WTC11 (cell line): ENCODE measurements around the gene ADAP1. TPM values are rescaled to one million over a fixed set of nuclear protein-coding genes. Genes with fewer than 3 reads are reported as not detected.

Source experiments
- ATAC-seq: fragments of 200-7000 bp; cut with Tn5 transposase; 2 replicates; pipeline ENCODE4 v1.10.0; 2021; ENCODE audit warnings: mild to moderate bottlenecking, moderate library complexity
- CTCF ChIA-PET: fragments of 300-600 bp; sonication (Branson Sonifier 250); formaldehyde crosslinking; loops from one replicate; lab custom pipeline; 2021; ENCODE audit warnings: antibody characterized with exemption; lab: Charles Lee
- POLR2A ChIA-PET: fragments of 350-600 bp; sonication (Branson Sonifier 250); formaldehyde crosslinking; loops from one replicate; lab custom pipeline; 2021; ENCODE audit warnings: antibody characterized with exemption; lab: Charles Lee
- DNase-seq: peaks from one replicate; pipeline ENCODE4 v3.0.0; 2021; ENCODE audit warnings: low spot score
- H3K27ac Mint-ChIP-seq: 2 replicates; pipeline ENCODE4 v1.8.0; 2021; ENCODE audit warnings: mixed read lengths
- H3K27me3 Mint-ChIP-seq: 2 replicates; pipeline ENCODE4 v1.8.0; 2021; ENCODE audit warnings: low read depth, mild to moderate bottlenecking, moderate library complexity, mixed read lengths
- H3K36me3 Mint-ChIP-seq: 2 replicates; pipeline ENCODE4 v1.8.0; 2021; ENCODE audit warnings: mixed read lengths
- H3K4me1 Mint-ChIP-seq: 2 replicates; pipeline ENCODE4 v1.8.0; 2022; ENCODE audit warnings: mixed read lengths
- H3K4me3 Mint-ChIP-seq: 2 replicates; pipeline ENCODE4 v1.8.0; 2021; ENCODE audit warnings: mild to moderate bottlenecking, moderate library complexity, mixed read lengths
- H3K9me3 Mint-ChIP-seq: 2 replicates; pipeline ENCODE4 v1.8.0; 2021; ENCODE audit warnings: mixed read lengths
- CREM ChIP-seq: sonication (generic); formaldehyde crosslinking; IDR thresholded peaks from 2 replicates; pipeline ENCODE4 v1.8.1; 2022; ENCODE audit warnings: mild to moderate bottlenecking, missing genetic modification reagents, moderate library complexity
- FOXP1 ChIP-seq: sonication (generic); formaldehyde crosslinking; IDR thresholded peaks from 2 replicates; pipeline ENCODE4 v1.8.0; 2022; ENCODE audit warnings: missing genetic modification reagents, mild to moderate bottlenecking, moderate library complexity, borderline replicate concordance
- FOXP4 ChIP-seq: sonication (generic); formaldehyde crosslinking; IDR thresholded peaks from 2 replicates; pipeline ENCODE4 v1.8.0; 2022; ENCODE audit warnings: mild to moderate bottlenecking, missing genetic modification reagents
- HMGXB4 ChIP-seq: sonication (generic); formaldehyde crosslinking; IDR thresholded peaks from 2 replicates; pipeline ENCODE4 v1.8.1; 2023; ENCODE audit warnings: mild to moderate bottlenecking, moderate library complexity, missing genetic modification reagents
- IRF2 ChIP-seq: sonication (generic); formaldehyde crosslinking; IDR thresholded peaks from 2 replicates; pipeline ENCODE4 v1.8.0; 2022; ENCODE audit warnings: low read depth, missing genetic modification reagents, borderline replicate concordance
- MYBL2 ChIP-seq: sonication (generic); formaldehyde crosslinking; IDR thresholded peaks from 2 replicates; pipeline ENCODE4 v1.8.1; 2023; ENCODE audit warnings: mild to moderate bottlenecking, moderate library complexity, missing genetic modification reagents
- USF1 ChIP-seq: sonication (generic); formaldehyde crosslinking; IDR thresholded peaks from 2 replicates; pipeline ENCODE4 v1.8.0; 2022; ENCODE audit warnings: mild to moderate bottlenecking, missing genetic modification reagents
- ZBTB43 ChIP-seq: sonication (generic); formaldehyde crosslinking; IDR thresholded peaks from 2 replicates; pipeline ENCODE4 v1.8.1; 2023; ENCODE audit warnings: mild to moderate bottlenecking, missing genetic modification reagents
- ZNF512 ChIP-seq: sonication (generic); formaldehyde crosslinking; IDR thresholded peaks from 2 replicates; pipeline ENCODE4 v1.8.1; 2022; ENCODE audit warnings: missing genetic modification reagents, borderline replicate concordance
- total RNA-seq: library from RNA; stranded (reverse); gene quantifications from 3 replicates; pipeline ENCODE4 v1.2.3, GENCODE V29; 2021

ADAP1 gene
- total RNA-seq, 1 experiment from 2014 or later: 4.3 TPM

GRCh38 chr7:974820-975681 lies 20.6 kb upstream of the ADAP1 start, which contains the start of gene COX19 (continued):
- TF ChIP-seq HMGXB4 (CRISPR knock-in tag) (peak; percentile 62; the same call in 1 of the 2 replicates), ZBTB43 (CRISPR knock-in tag) (peak; percentile 42; the same call in 1 of the 2 replicates), FOXP4 (CRISPR knock-in tag) (0 out of 2 replicates have a peak, but pooled peaks have one; percentile 52)

GRCh38 chr7:974172-974571 lies 19.7 kb upstream of the ADAP1 start:
- H3K4me3 Mint-ChIP-seq: peak overlapping the region; percentile 86
- POLR2A ChIA-PET: interaction anchor here (1.0 kb wide), 1 partner anchor 29 kb away, joined by 3 read pairs; no protein-coding TSS in a partner anchor
- CTCF ChIA-PET: interaction anchor here (2.0 to 4.4 kb wide), 3 partner anchors 16 to 203 kb away, joined by 4 to 43 read pairs (median 7); no protein-coding TSS in a partner anchor

More at GRCh38 chr7:974172-974571, 19.7 kb upstream of the ADAP1 start:
- H3K36me3 Mint-ChIP-seq: peaks cover 24% of the 10 kb centered on the region
- TF ChIP-seq FOXP1 (CRISPR knock-in tag) (no peak), ZBTB43 (CRISPR knock-in tag) (no peak), CREM (CRISPR knock-in tag) (no peak), MYBL2 (CRISPR knock-in tag) (no peak), ZNF512 (CRISPR knock-in tag) (no peak), USF1 (CRISPR knock-in tag) (no peak), IRF2 (CRISPR knock-in tag) (no peak)
- H3K27me3 Mint-ChIP-seq: peaks cover 2% of the 10 kb centered on the region; the same call in 1 of the 2 replicates
- peaks cover 3% of the 10 kb centered on the region; the same call in 1 of the 2 replicates for H3K4me1 Mint-ChIP-seq
- H3K9me3 Mint-ChIP-seq: no peaks in the 10 kb centered on the region
- no peak for DNase-seq
- no peak for ATAC-seq
- peak overlapping the region; percentile 49; the same call in 1 of the 2 replicates for H3K27ac Mint-ChIP-seq
